ENCODE measurements around the gene HBB. TPM values are rescaled to one million over a fixed set of nuclear protein-coding genes. Genes with fewer than 3 reads are reported as not detected.

HBB gene
- total RNA-seq, 1 experiment from 2014 or later: not detected

- TF ChIP-seq CTCF (conservative IDR thresholded peaks at IDR 0.05): no peak
- H4K5ac ChIP-seq (ENCODE audit: insufficient read length, low read depth, low read length): no peak overlapping the region
- H2BK120ac ChIP-seq (ENCODE audit: low read depth, low read length, poor library complexity, severe bottlenecking): no peak overlapping the region
- no peak overlapping the region for H4K91ac ChIP-seq (ENCODE audit: insufficient read length, low read depth, low read length)
- no peaks in the 10 kb centered on the region for H3K27me3 ChIP-seq (ENCODE audit: insufficient read depth, low read length)
- no peak overlapping the region for H2BK15ac ChIP-seq (ENCODE audit: low read depth, low read length)
- no CpG with 5 or more reads among the region's 2 CpGs for WGBS (ENCODE audit: extremely low coverage, insufficient read length, low lambda C conversion rate)
- Mint-ChIP-seq H3K4me1 (no peaks in the 10 kb centered on the region), H3K27me3 (ENCODE audit: low read depth) (peaks cover 6% of the 10 kb centered on the region), H3K36me3 (ENCODE audit: insufficient read depth in 1 of 3, low read depth in 3 of 3) (no peaks in the 10 kb centered on the region), H3K4me3 (no peak overlapping the region), H3K9me3 (no peaks in the 10 kb centered on the region), H3K27ac (no peak overlapping the region)
- H3K14ac ChIP-seq (ENCODE audit: insufficient read depth, low read length): no peak overlapping the region
- no peaks in the 10 kb centered on the region for H4K20me1 ChIP-seq (ENCODE audit: control insufficient read depth, insufficient read depth, insufficient read length)
- H2BK12ac ChIP-seq (ENCODE audit: insufficient read length, low read depth, low read length): no peak overlapping the region
- no peak overlapping the region for H4K8ac ChIP-seq (replicated peaks; ENCODE audit: insufficient read length, low read depth, low read length)
- no peak for DNase-seq
- no peak overlapping the region for H3K4me2 ChIP-seq (ENCODE audit: insufficient read depth, insufficient read length, low read length)
- no peak overlapping the region for H3K23ac ChIP-seq (ENCODE audit: insufficient read length, low read depth, low read length)
- no peak overlapping the region for H2BK5ac ChIP-seq (ENCODE audit: insufficient read length, low read length)
- H3K79me2 ChIP-seq (ENCODE audit: insufficient read depth, low read length): no peaks in the 10 kb centered on the region
- no peak overlapping the region for H2BK20ac ChIP-seq (ENCODE audit: low read depth, low read length, poor library complexity, severe bottlenecking)
- no peak overlapping the region for H3K4ac ChIP-seq (ENCODE audit: low read depth, low read length)
- no peaks in the 10 kb centered on the region for H3K23me2 ChIP-seq (ENCODE audit: insufficient read length, low read depth, low read length, poor library complexity, severe bottlenecking)
- H3T11ph ChIP-seq (ENCODE audit: low read length): no peak overlapping the region
- no peak overlapping the region for H3K18ac ChIP-seq (ENCODE audit: insufficient read length, low read depth, low read length)
- H3K9me3 ChIP-seq (ENCODE audit: control insufficient read depth, low read depth, low read length): no peaks in the 10 kb centered on the region
- H2AFZ ChIP-seq (ENCODE audit: low read length): no peak overlapping the region
- no peak overlapping the region for H2AK5ac ChIP-seq (ENCODE audit: insufficient read length, low read length)
- no peaks in the 10 kb centered on the region for H3K4me1 ChIP-seq (ENCODE audit: insufficient read depth, low read length)
- no peak overlapping the region for H3K9ac ChIP-seq (ENCODE audit: extremely low read depth, insufficient read length, low read length)
- no peak overlapping the region for H3K56ac ChIP-seq (ENCODE audit: insufficient read length, low read depth, low read length)
- no peak overlapping the region for H3K27ac ChIP-seq (ENCODE audit: insufficient read length, low read depth, low read length)
- no peaks in the 10 kb centered on the region for H3K79me1 ChIP-seq (ENCODE audit: insufficient read depth, low read depth, low read length, poor library complexity, severe bottlenecking)
These were observed 6.0 kb upstream of the HBB start for GRCh38 chr11:5232821-5233220.

Data from H9 (cell line).